ENCODE measurements around the gene MYOM1.
"Not testable (repeated sequence)": the region's sequence is repeated elsewhere in the genome, so short reads cannot be mapped to it uniquely, and the experiment has no call there.

DNA sequence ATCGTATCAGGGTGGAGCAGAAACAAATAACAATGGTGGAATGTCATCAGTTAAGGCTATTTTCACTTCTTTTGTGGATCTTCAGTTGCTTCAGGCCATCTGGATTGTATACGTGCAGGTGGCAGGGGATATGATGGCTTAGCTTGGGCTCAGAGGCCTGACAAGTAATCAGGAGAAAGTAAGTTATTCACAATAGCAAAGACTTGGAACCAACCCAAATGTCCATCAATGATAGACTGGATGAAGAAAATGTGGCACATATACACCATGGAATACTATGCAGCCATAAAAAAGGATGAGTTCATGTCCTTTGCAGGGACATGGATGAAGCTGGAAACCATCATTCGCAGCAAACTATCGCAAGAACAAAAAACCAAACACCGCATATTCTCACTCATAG lies 196.2 kb downstream of the MYOM1 start:
- TF ChIP-seq, protein P1, sequence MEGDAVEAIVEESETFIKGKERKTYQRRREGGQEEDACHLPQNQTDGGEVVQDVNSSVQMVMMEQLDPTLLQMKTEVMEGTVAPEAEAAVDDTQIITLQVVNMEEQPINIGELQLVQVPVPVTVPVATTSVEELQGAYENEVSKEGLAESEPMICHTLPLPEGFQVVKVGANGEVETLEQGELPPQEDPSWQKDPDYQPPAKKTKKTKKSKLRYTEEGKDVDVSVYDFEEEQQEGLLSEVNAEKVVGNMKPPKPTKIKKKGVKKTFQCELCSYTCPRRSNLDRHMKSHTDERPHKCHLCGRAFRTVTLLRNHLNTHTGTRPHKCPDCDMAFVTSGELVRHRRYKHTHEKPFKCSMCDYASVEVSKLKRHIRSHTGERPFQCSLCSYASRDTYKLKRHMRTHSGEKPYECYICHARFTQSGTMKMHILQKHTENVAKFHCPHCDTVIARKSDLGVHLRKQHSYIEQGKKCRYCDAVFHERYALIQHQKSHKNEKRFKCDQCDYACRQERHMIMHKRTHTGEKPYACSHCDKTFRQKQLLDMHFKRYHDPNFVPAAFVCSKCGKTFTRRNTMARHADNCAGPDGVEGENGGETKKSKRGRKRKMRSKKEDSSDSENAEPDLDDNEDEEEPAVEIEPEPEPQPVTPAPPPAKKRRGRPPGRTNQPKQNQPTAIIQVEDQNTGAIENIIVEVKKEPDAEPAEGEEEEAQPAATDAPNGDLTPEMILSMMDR (conservative IDR thresholded peaks at IDR 0.05): not testable (repeated sequence)
- TF ChIP-seq ZFX (IDR thresholded peaks at IDR 0.05): not testable (repeated sequence)
